HG03280 (cell line): Measurements from ENCODE around the gene GATM.
"Not testable (repeated sequence)": the region's sequence is repeated elsewhere in the genome, so short reads cannot be mapped to it uniquely, and the experiment has no call there.

Source experiments
- ATAC-seq: cut with Tn5 transposase; IDR thresholded peaks from one replicate; pipeline ENCODE4 v1.9.1; 2021; ENCODE audit warnings: mild to moderate bottlenecking, moderate library complexity; ENCODE audit not compliant: unreplicated experiment

Gene GATM

DNA sequence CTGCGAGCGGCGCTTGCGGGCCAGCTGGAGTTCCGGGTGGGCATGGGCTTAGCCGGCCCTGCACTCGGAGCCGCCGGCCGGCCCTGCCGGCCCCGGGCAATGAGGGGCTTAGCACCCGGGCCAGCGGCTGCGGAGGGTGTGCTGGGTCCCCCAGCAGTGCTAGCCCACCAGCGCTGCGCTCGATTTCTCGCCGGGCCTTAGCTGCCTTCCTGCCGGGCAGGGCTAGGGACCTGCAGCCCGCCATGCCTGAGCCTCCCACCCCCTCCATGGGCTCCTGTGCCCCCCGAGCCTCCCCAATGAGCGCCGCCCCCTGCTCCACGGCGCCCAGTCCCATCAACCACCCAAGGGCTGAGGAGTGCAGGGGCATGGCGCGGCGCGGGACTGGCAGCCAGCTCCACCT, 64.2 kb downstream of the GATM start:
- ATAC-seq = not testable (repeated sequence)
